GM19193 (cell line): ENCODE results near the gene POLR3H.

Experiments used
- POLR2A ChIP-seq: IDR thresholded peaks from 4 replicates; pipeline ENCODE4 v1.6.1; 2011; ENCODE audit not compliant: insufficient read depth, insufficient read length; ENCODE audit errors: extremely low read depth

Gene POLR3H

GRCh38 chr22:41491374-41492100 lies 52.7 kb downstream of the POLR3H start:
- TF ChIP-seq POLR2A = no peak

GRCh38 chr22:41488596-41489385 lies 55.5 kb downstream of the POLR3H start:
- no peak for TF ChIP-seq POLR2A

GRCh38 chr22:41488076-41488475 lies 56.2 kb downstream of the POLR3H start:
- TF ChIP-seq POLR2A = no peak

- TF ChIP-seq POLR2A = no peak
These were observed 57.0 kb downstream of the POLR3H start for GRCh38 chr22:41487037-41487935.

- TF ChIP-seq POLR2A = no peak
These were observed 59.2 kb downstream of the POLR3H start for GRCh38 chr22:41485033-41485432.

- TF ChIP-seq POLR2A = no peak
These were observed 61.8 kb downstream of the POLR3H start for GRCh38 chr22:41482319-41482935.

GRCh38 chr22:41481925-41482318 lies 62.3 kb downstream of the POLR3H start:
- no peak for TF ChIP-seq POLR2A

- no peak for TF ChIP-seq POLR2A
These were observed 63.0 kb downstream of the POLR3H start for GRCh38 chr22:41481131-41481830.

GRCh38 chr22:41480397-41480735 lies 63.9 kb downstream of the POLR3H start:
- TF ChIP-seq POLR2A = no peak

- no peak for TF ChIP-seq POLR2A
These were observed 64.4 kb downstream of the POLR3H start for GRCh38 chr22:41479671-41480396.

- no peak for TF ChIP-seq POLR2A
These were observed 65.3 kb downstream of the POLR3H start for GRCh38 chr22:41478891-41479521.

GRCh38 chr22:41478473-41478872 lies 65.8 kb downstream of the POLR3H start:
- TF ChIP-seq POLR2A = no peak
